NT2/D1 (cell line): ENCODE measurements around the gene BUD23.
"Not testable (repeated sequence)": the region's sequence is repeated elsewhere in the genome, so short reads cannot be mapped to it uniquely, and the experiment has no call there.

ENCODE experiments used
- DNase-seq: peaks from one replicate; pipeline ENCODE4 v3.0.0-alpha.2; 2011; ENCODE audit warnings: low read depth, low spot score
- H3K27me3 ChIP-seq: 2 replicates; pipeline ENCODE4 v1.6.0; 2011; ENCODE audit warnings: mild to moderate bottlenecking; ENCODE audit not compliant: insufficient read length, insufficient read depth
- H3K36me3 ChIP-seq: 2 replicates; pipeline ENCODE4 v1.6.1; 2011; ENCODE audit warnings: mild to moderate bottlenecking, low read length, mixed read lengths; ENCODE audit not compliant: insufficient read depth, insufficient read length
- H3K4me1 ChIP-seq: 2 replicates; pipeline ENCODE4 v1.5.1; 2011; ENCODE audit not compliant: insufficient read depth, insufficient read length
- H3K4me3 ChIP-seq: 2 replicates; pipeline ENCODE4 v1.5.1; 2011; ENCODE audit warnings: low read depth; ENCODE audit not compliant: insufficient read length
- H3K9ac ChIP-seq: 2 replicates; pipeline ENCODE4 v1.6.0; 2011; ENCODE audit warnings: low read depth; ENCODE audit not compliant: insufficient read length
- H3K9me3 ChIP-seq: 2 replicates; pipeline ENCODE4 v1.5.1; 2011; ENCODE audit warnings: mild to moderate bottlenecking, low read length; ENCODE audit not compliant: insufficient read depth
- SUZ12 ChIP-seq: IDR thresholded peaks from 2 replicates; pipeline ENCODE4 v1.6.1; 2011; ENCODE audit not compliant: insufficient read length, insufficient read depth; ENCODE audit errors: extremely low read depth
- YY1 ChIP-seq: IDR thresholded peaks from 2 replicates; pipeline ENCODE4 v1.6.1; 2011; ENCODE audit not compliant: insufficient read length, insufficient read depth
- ZNF274 ChIP-seq: IDR thresholded peaks from 2 replicates; pipeline ENCODE4 v1.6.1; 2011; ENCODE audit warnings: mild to moderate bottlenecking, low read depth, low read length

The BUD23 gene

DNA sequence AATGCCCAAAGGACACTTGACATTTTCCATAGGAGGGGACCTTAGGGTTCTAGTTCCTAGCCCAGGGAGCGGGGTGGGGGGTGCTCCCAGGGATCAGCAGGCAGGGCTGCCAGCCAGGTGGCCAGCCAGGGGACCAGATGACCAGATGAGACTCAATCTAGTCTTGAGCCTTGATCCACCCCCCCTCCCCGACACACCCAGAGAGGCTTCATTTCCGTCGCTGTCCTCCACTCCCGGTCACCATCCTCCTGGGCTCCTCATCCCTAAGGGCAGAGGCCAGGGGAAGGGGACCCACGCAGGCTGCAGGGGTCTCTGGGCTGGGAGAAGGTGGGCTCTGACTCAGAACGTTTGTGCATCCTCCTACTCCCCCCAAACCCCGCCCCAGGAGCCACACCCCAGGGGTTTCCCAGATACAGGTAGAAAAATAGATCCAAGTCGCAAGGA is 35.1 kb downstream of the BUD23 start:
- DNase-seq: no peak
- Histone ChIP-seq H3K9ac (peak overlapping the region; percentile 83), H3K36me3 (no peaks in the 10 kb centered on the region), H3K4me3 (peak overlapping the region; percentile 75), H3K27me3 (peaks cover 16% of the 10 kb centered on the region), H3K9me3 (no peaks in the 10 kb centered on the region), H3K4me1 (peaks cover 14% of the 10 kb centered on the region)
- TF ChIP-seq YY1 (no peak), SUZ12 (no peak), ZNF274 (no peak)

DNA sequence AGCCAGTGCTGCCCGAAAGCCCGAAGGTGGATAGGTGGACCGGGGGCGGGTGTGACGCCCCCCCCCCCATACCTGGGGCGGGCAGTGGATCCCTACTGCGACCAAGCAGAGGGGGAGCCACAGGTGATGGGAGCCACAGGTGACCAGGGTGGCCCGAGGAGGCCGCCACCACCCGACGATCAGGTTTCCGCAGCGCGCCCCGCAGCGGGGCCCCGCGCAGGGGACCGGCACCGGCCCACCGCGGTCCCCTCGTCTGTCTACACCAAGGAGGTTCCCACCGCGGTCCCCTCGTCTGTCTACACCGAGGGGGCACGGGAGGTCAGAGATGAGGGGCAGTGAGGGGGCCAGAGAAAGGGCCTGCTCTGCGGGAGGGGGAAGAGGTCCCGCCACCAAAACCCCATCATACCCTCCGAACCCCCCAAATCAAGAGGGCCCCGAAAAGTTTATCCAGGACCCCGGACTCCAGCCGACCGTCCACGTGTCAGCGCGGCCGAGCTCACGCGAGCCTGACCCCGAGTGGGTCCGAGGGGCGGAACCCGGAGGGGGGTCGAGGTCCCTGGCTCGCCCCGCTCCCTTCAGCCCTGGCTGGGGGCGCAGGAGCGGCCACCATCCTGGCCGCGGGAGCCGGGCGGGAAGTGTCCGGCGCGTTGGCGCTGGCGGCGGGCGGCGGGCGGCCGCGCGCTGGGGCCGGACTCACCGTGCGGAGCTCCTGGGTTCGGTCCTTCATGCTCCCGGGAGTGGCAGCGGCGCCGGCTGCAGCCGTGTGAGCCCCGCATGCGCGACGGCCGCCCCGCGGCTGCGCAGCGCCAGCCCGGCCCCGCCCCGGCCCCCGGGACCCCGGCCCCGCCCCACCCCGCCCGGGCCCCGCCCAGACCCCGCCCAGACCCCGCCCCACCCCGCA is 35.8 kb downstream of the BUD23 start, which contains the start of gene STX1A:
STX1A (minus strand) TSS at position 765 of the 901 bp plus-strand sequence; CDS start at position 727, 38 bp downstream.
- peaks cover 14% of the 10 kb centered on the region for H3K4me1 ChIP-seq
- peaks cover 16% of the 10 kb centered on the region for H3K27me3 ChIP-seq
- peak within 1 kb of the TSS; percentile 75 for H3K4me3 ChIP-seq
- no peaks in the 10 kb centered on the region for H3K9me3 ChIP-seq
- no peaks in the 10 kb centered on the region for H3K36me3 ChIP-seq
- TF ChIP-seq SUZ12 (no peak), ZNF274 (no peak), YY1 (no peak)
- no peak for DNase-seq
- H3K9ac ChIP-seq: peak within 1 kb of the TSS; percentile 83

DNA sequence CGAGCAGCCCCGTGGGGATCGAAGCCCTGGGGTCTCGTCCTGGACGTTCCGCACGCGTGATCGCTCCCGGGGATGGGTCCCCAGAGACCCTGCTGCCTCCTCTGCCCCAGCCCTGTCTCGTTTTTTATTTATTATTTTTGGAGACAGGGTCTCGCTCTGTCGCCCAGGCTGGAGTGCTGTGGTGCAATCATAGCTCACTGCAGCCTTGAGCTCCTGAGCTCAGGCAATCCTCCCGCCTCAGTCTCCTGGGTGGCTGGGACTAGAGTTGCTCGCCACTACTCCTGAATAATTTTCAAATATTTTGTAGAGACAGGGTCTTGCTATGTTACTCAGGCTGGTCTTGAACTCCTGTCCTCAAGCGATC is 36.4 kb downstream of the BUD23 start:
- Histone ChIP-seq H3K9ac (peak overlapping the region; percentile 32), H3K9me3 (no peaks in the 10 kb centered on the region), H3K4me1 (peaks cover 14% of the 10 kb centered on the region), H3K4me3 (peak overlapping the region; percentile 18), H3K27me3 (peaks cover 16% of the 10 kb centered on the region), H3K36me3 (no peaks in the 10 kb centered on the region)
- DNase-seq: no peak
- TF ChIP-seq SUZ12 (no peak), YY1 (no peak), ZNF274 (no peak)

GRCh38 chr7:73720443-73720842 is 37.0 kb downstream of the BUD23 start:
- not testable (repeated sequence) for DNase-seq, H3K4me3 ChIP-seq, H3K9me3 ChIP-seq, H3K9ac ChIP-seq, H3K36me3 ChIP-seq
- Histone ChIP-seq H3K27me3 (peaks cover 16% of the 10 kb centered on the region), H3K4me1 (peaks cover 14% of the 10 kb centered on the region)

GRCh38 chr7:73721377-73721817 is 38.0 kb downstream of the BUD23 start:
- Histone ChIP-seq H3K4me3 (no peak overlapping the region), H3K9ac (no peak overlapping the region)
- no peak for DNase-seq

DNA sequence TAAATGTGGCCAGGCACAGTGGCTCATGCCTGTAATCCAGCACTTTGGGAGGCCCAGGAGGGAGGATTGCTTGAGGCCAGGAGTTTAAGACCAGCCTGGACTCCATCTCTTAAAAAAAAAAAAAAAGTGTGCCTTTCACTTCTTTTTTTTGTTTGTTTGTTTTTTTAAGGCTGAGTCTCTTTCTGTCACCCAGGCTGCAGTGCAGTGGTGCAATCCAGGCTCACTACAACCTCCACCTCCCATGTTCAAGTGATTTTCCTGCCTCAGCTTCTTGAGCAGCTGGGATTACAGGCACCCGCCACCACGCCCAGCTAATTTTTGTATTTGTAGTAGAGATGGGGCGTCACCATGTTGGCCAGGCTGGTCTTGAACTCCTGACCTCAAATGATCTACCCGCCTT is 38.8 kb downstream of the BUD23 start:
- H3K9me3 ChIP-seq, H3K9ac ChIP-seq, DNase-seq, H3K4me3 ChIP-seq, H3K4me1 ChIP-seq, H3K36me3 ChIP-seq: not testable (repeated sequence)
- peaks cover 16% of the 10 kb centered on the region for H3K27me3 ChIP-seq

More at GRCh38 chr7:73721377-73721817, 38.0 kb downstream of the BUD23 start:
- peaks cover 16% of the 10 kb centered on the region for H3K27me3 ChIP-seq
- H3K36me3 ChIP-seq: no peaks in the 10 kb centered on the region
- no peaks in the 10 kb centered on the region for H3K9me3 ChIP-seq
- TF ChIP-seq SUZ12 (no peak), ZNF274 (no peak), YY1 (no peak)
- peaks cover 5% of the 10 kb centered on the region for H3K4me1 ChIP-seq

DNA sequence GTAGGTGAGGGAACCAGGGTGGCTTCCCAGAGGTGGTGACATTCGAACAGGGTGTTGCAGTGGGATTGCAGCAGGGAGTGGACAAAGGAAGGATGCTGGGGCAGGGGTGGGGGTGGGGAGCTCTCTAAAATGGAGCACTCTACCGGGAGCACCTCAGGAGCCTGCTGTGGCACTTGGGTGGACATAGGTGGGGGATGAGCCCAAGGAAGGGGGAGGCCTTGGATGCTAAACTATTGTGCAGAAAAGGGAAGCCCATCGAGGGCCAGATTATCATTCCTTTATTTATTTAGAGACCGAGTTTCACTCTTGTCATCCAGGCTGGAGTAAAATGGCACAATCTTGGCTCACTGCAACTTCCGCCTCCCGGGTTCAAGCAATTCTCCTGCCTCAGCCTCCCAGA is 39.4 kb downstream of the BUD23 start:
- no peak for TF ChIP-seq YY1
- TF ChIP-seq ZNF274: no peak
- no peak for TF ChIP-seq SUZ12
- H3K4me3 ChIP-seq: no peak overlapping the region

More for the DNA sequence above, 39.4 kb downstream of the BUD23 start:
- Histone ChIP-seq H3K27me3 (peaks cover 16% of the 10 kb centered on the region), H3K9ac (no peak overlapping the region), H3K4me1 (peaks cover 3% of the 10 kb centered on the region), H3K36me3 (no peaks in the 10 kb centered on the region), H3K9me3 (no peaks in the 10 kb centered on the region)
- no peak for DNase-seq
